ENCODE measurements around the gene TKT. TPM values are rescaled to one million over a fixed set of nuclear protein-coding genes. Genes with fewer than 3 reads are reported as not detected.
"Not testable (repeated sequence)": the region's sequence is repeated elsewhere in the genome, so short reads cannot be mapped to it uniquely, and the experiment has no call there.

TKT gene
- 100 to 1,000 TPM in 3 of 4 donors, 10 to 100 TPM in 1; 94.5 to 129 (median 101) TPM for polyA plus RNA-seq (ENCODE audit: insufficient read length in 4 of 4)

GRCh38 chr3:53255775-53256703, at the start of gene TKT:
TSS of gene TKT (minus strand) at chr3:53256022. CDS start at chr3:53255942, 80 bp downstream.
- DNase-seq (ENCODE audit: low read depth in 4 of 4, low spot score in 3 of 4) = peak; percentile 56 to 67 (median 60)

GRCh38 chr3:53303957-53304356, 48.1 kb upstream of the TKT start:
- DNase-seq (ENCODE audit: low read depth in 4 of 4, low spot score in 3 of 4) = no peak

GRCh38 chr3:53303549-53303948, 47.7 kb upstream of the TKT start:
- no peak for DNase-seq (ENCODE audit: low read depth in 4 of 4, low spot score in 3 of 4)

- DNase-seq (ENCODE audit: low read depth in 4 of 4, low spot score in 3 of 4) = no peak
Observed at GRCh38 chr3:53300826-53301225, 45.0 kb upstream of the TKT start.

- peak in 3 of 4 donors; percentile 16 to 31 (median 22) for DNase-seq (ENCODE audit: low read depth in 4 of 4, low spot score in 3 of 4)
Observed at GRCh38 chr3:53299611-53300023, 43.8 kb upstream of the TKT start.

- no peak for DNase-seq (ENCODE audit: low read depth in 4 of 4, low spot score in 3 of 4)
Observed at GRCh38 chr3:53295410-53295809, 39.6 kb upstream of the TKT start.

GRCh38 chr3:53293867-53294266, 38.0 kb upstream of the TKT start:
- DNase-seq (ENCODE audit: low read depth in 4 of 4, low spot score in 3 of 4) = no peak

- DNase-seq (ENCODE audit: low read depth in 4 of 4, low spot score in 3 of 4) = no peak
Observed at GRCh38 chr3:53288214-53288613, 32.4 kb upstream of the TKT start.

- no peak for DNase-seq (ENCODE audit: low read depth in 4 of 4, low spot score in 3 of 4)
Observed at GRCh38 chr3:53287131-53287629, 31.4 kb upstream of the TKT start.

GRCh38 chr3:53286727-53287126, 30.9 kb upstream of the TKT start:
- DNase-seq (ENCODE audit: low read depth in 4 of 4, low spot score in 3 of 4) = no peak

GRCh38 chr3:53282581-53282980, 26.8 kb upstream of the TKT start:
- no peak for DNase-seq (ENCODE audit: low read depth in 4 of 4, low spot score in 3 of 4)

GRCh38 chr3:53278667-53279066, 22.8 kb upstream of the TKT start:
- DNase-seq (ENCODE audit: low read depth in 4 of 4, low spot score in 3 of 4) = no peak

GRCh38 chr3:53274938-53275605, 19.2 kb upstream of the TKT start:
- DNase-seq (ENCODE audit: low read depth in 4 of 4, low spot score in 3 of 4) = no peak

- no peak for DNase-seq (ENCODE audit: low read depth in 4 of 4, low spot score in 3 of 4)
Observed at GRCh38 chr3:53273146-53273670, 17.4 kb upstream of the TKT start.

- DNase-seq (ENCODE audit: low read depth in 4 of 4, low spot score in 3 of 4) = peak in 3 of 4 donors; percentile 29 to 69 (median 66)
Observed at GRCh38 chr3:53269888-53270880, 14.4 kb upstream of the TKT start.

GRCh38 chr3:53269193-53269592, 13.4 kb upstream of the TKT start:
- DNase-seq (ENCODE audit: low read depth in 4 of 4, low spot score in 3 of 4) = not testable (repeated sequence)

- DNase-seq (ENCODE audit: low read depth in 4 of 4, low spot score in 3 of 4) = no peak
Observed at GRCh38 chr3:53267766-53268165, 11.9 kb upstream of the TKT start.

GRCh38 chr3:53264718-53265117, 8.9 kb upstream of the TKT start:
- DNase-seq (ENCODE audit: low read depth in 4 of 4, low spot score in 3 of 4) = no peak

GRCh38 chr3:53263907-53264306, 8.1 kb upstream of the TKT start:
- DNase-seq (ENCODE audit: low read depth in 4 of 4, low spot score in 3 of 4) = no peak

- DNase-seq (ENCODE audit: low read depth in 4 of 4, low spot score in 3 of 4) = no peak
Observed at GRCh38 chr3:53261712-53262111, 5.9 kb upstream of the TKT start.

Data from right renal pelvis (tissue), 4 donors.